GM15510 (cell line): ENCODE measurements around the gene DMD.

Source experiments
- POLR2A ChIP-seq: IDR thresholded peaks from 3 replicates; pipeline ENCODE4 v1.6.1; 2011; ENCODE audit warnings: borderline replicate concordance; ENCODE audit not compliant: insufficient read length; ENCODE audit errors: extremely low read depth

DMD gene

DNA sequence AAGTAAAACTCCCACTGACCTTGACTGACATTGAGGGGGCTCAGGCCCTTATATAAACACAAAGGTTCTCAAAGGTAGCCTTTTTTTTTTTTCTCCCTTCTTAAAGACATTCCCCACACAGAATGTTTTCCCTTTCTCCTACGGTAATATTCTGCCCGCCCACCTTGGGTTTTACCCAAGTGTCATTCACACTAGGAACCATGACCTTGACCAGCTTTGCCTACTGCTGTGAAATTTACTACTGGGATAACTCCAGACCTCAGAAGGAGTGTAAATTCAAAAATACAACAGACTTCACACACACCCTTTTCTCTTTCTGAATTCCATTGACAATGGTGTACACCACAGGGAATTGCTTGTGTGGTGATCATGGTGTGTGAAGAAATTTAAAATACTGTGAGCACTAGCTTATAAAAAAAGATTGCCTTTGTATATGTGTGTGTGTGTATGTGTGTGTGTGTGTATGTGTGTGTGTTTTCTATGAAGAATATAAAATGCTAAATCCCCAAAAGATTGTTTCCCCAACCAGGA lies 1550.0 kb downstream of the DMD start:
- no peak for TF ChIP-seq POLR2A

GRCh38 chrX:31658360-31658759 lies 1553.0 kb downstream of the DMD start:
- TF ChIP-seq POLR2A, result no peak

DNA sequence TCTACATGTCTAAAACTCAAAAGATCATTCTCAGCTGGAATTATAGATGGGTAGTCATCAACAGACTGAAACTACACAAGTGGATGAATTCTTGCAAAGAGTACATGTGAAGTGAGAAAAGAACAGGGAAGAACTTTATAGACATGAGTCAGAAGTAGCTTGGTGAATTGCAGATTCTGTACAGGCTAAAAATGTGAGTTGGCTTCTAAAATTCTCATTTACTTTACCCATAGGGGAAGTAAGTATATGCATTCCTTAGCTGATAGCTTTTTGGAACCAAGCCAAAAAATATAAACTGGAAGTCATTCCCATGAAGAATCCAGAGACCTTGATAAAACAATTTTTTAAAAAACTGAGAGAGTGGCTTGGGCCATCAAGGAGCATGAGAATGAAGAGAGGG lies 1555.3 kb downstream of the DMD start:
- no peak for TF ChIP-seq POLR2A

- TF ChIP-seq POLR2A, result no peak
Observed at GRCh38 chrX:31653422-31653821, 1557.9 kb downstream of the DMD start.

DNA sequence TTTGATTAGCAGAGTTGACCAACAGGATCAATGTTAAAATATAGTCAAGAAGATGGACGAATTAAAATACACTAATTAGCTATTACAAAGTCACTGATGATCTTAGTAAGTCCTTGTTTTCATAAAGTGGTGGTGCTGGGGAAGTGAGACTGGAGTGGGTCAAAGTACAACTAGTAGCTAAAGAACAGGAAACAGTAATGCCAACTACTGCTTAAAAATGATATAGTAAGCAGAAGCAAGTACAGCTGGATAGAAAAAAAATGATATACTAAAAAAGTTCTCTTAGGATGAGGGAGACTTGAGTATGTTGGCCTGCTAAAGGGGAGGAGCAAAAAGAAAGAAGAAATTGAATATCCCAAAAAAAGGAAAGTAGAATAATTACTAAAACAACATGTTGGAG lies 1558.7 kb downstream of the DMD start:
- no peak for TF ChIP-seq POLR2A

GRCh38 chrX:31649201-31649600 lies 1562.1 kb downstream of the DMD start:
- TF ChIP-seq POLR2A, result no peak

- TF ChIP-seq POLR2A, result no peak
Observed at GRCh38 chrX:31633349-31633748, 1578.0 kb downstream of the DMD start.

DNA sequence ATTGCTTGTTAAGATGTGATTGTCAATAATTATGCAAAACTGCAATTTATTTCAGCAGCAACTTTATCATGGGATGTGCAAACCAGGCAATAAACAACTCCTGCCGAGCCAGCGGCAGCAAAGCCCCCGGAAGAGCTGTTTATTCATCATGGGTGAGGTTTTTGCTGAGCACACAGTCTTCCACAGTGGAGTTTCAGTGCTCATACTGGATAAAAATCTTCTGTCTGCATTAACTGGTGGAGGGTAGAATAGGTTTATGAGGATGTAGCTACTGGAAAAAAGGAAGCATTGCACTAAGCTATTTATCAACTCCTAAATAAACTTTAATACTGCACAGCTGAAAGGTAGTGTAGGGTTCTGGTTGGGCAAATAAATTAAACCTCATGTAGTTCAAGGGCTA lies 1582.2 kb downstream of the DMD start:
- no peak for TF ChIP-seq POLR2A

- TF ChIP-seq POLR2A, result no peak
Observed at GRCh38 chrX:31609130-31609529, 1602.2 kb downstream of the DMD start.

DNA sequence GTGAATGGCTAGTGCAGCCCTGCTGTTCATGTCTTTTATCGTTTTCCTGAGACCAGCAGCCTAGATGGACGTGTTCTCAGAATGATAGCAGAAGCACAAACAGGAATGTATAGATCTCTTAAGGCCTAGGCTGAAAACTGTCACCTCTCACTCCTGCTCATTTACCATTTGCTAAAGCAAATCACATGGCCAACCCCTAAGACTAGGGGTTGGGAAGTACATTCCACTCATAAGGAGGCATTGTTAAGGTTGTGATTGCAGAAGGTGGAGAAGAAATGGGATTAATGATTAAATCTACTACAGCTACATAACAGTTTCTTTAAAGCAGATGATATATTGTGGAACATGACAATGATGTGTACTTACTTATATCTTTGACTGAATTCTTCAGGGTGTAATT lies 1602.7 kb downstream of the DMD start:
- no peak for TF ChIP-seq POLR2A

GRCh38 chrX:31606771-31607170 lies 1604.6 kb downstream of the DMD start:
- no peak for TF ChIP-seq POLR2A

- no peak for TF ChIP-seq POLR2A
Observed at GRCh38 chrX:31604629-31605221, 1606.6 kb downstream of the DMD start.

DNA sequence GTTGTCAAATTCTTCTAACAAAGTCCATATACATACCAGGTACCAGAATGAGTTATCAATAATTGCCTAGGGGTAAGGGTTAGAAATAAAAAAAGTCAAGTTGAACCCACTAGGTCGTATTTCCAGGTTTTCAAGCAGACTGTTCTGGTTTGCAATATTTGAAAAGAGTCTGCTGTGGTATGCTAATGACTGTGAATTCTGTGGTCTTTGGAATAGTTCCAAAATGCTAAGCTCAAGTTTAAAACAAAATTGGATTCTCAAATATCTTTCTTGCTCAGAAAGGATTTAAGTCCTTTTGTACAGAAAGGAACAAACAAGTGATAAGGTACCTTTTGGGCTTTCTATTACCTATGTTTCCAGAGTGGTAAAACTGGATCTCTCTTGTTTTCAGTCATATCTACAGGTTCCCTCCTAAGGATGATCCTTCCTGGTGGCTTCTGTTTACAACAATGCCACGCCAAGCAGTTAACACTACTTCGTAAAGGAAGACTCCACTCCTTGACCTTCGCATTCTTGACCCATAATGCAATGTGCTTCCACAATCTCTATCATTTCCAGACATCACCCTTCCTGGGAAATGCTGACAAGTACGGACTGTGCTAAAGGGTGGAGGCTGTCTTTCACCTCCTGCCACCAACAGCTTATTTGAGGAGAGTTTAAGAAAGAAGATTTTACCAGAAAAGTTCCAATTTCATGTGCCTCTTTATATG lies 1607.8 kb downstream of the DMD start:
- TF ChIP-seq POLR2A, result no peak

- TF ChIP-seq POLR2A, result no peak
Observed at GRCh38 chrX:31600823-31601222, 1610.5 kb downstream of the DMD start.

- TF ChIP-seq POLR2A, result no peak
Observed at GRCh38 chrX:31593353-31593752, 1618.0 kb downstream of the DMD start.

DNA sequence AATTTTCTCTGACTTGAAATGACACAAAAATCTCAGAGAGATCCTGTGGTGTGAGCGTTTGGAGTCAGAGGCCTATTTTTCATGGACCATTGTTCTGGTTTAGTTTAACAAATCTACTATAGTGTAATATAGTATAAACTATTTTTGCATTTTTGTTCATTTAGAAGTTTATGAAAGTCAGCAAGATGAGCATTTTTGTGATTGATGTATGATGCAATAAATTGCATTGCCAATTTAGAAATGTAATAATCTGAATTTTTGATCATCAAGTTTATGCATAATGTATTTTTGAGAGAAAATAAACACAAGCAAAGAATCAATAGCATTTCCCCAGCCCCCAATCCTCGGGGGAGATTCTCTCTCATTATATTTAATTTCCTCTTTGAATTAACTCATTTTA lies 1620.0 kb downstream of the DMD start:
- no peak for TF ChIP-seq POLR2A
